GM18909 (cell line): ENCODE results near the gene SDHAF4.
"Not testable (repeated sequence)": the region's sequence is repeated elsewhere in the genome, so short reads cannot be mapped to it uniquely, and the experiment has no call there.

ENCODE experiments used
- ATAC-seq: cut with Tn5 transposase; IDR thresholded peaks from one replicate; pipeline ENCODE4 v1.9.1; 2021; ENCODE audit warnings: mild to moderate bottlenecking; ENCODE audit not compliant: unreplicated experiment, poor library complexity

SDHAF4 gene

DNA sequence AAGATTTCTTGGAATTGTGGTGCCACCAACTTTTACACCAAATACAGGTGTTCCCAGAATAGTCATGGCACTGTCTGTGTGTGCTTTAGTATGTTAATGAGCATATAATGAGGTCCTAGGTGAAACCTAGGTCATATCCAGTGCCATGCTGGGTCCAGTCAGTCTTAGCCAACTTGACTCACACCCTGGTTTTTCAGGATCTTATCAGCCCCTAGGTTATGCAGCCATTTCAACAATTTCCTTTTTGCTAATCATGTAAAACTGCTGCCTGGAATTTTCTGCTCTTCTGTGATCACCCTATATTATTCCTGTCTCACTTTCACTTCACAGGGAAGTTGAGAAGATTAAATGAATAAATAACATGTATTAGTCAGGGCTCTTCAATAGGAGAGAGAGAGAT is 23.7 kb downstream of the SDHAF4 start:
- ATAC-seq: no peak

DNA sequence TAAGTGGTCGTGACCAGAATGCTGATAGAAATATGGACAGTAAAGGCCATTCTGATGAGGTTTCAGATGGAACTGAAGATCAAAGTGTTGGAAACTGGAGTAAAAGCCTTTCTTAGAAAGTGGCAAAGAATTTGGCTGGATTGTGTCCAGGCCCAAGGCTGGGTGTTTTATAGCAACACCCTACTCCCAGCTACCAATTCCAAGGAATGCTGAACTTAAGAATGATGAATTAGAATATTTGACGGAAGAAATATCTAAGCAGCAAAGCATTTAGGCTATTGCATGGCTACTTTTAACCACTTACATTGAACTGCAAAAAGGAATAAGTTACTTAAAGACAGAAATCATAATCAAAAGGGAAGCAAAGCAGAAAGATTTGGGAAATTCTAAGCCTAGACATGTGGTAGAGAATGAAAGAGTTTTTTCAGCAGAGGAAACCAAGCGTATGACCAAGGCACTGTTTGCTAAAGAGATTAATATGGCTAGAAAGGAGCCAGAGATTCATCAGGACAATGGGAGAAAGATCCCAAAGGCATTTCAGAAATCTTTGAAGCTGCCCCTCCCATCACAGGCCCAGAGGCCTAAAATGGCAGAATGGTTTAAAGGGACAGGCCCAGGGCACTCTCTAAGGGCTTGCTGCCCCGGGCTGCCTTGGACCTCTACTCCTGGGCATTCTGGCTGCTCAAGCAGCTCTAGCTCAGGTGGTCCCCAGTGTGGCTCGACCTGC is 25.8 kb downstream of the SDHAF4 start:
- ATAC-seq: no peak

DNA sequence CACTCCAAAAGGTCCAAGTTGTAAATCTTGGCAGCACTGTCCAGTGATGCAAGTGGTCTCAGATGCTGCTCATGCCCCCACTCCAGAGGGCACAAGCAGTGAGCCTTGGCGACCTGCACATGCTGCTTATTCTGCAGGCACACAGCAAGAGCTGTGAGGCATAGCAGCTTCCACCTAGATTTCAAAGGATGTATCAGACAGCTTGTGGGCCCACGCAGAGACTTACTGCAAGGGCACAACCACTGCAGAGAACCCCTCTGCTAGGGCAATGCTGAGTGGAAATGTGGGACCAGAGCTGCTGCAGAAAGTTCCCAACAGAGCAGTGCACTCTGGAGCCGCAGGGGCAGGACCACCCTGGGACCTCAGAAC is 26.4 kb downstream of the SDHAF4 start:
- ATAC-seq: no peak

DNA sequence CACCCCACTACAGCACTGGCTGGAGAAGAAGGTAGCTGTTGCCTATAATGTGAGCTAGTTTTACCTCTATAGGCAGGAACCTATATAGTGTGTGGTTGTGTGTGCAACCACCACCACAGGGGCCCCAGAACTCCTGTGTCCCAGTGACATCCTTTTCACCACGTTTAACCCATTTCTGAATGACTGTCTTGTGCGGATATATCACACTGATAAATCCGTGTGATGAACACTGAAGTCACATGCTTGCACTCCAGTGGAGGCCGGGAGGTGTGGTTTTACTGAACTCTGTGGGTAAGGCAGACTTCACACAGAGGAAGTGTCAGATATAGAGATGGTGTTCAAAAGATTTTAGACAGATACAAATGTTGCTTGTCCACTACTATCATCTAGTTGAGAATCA is 32.5 kb downstream of the SDHAF4 start:
- ATAC-seq: no peak

DNA sequence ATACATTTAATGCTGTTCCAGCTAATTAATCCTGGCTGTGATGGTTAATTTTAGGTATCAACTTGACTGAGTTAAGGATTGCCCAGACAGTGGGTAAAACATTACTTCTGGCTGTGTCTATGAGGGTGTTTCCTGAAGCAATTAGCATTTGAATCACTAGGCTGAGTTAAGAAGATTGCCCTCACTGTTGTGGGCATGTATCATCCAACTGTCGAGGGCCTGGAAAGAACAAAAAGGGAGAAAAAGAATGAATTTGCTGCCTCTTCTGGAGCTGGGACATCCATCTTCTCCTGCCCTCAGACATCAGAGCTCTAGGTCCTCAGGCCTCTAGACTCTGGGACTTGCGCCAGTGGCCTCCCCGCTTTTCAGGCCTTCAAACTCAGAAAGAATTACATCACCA is 34.3 kb downstream of the SDHAF4 start:
- no peak for ATAC-seq

DNA sequence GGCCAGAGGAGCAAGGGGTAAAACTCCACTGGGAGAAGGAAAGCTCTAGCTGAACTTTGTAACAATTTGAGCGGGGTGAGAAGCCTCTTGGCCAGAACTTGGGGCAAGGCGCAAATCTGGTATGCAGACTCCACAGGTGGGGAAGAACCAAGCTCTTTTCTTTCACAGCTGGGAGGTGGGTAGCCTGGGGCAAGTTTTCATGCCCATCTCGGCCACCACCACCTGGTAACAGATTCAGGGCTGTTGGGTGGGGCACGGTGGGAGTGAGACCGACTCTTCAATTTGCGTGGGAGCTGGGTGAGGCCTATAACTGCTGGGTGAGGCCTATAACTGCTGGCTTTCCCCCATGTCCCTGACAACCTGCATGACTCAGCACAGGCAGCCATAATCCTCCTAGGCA is 37.5 kb downstream of the SDHAF4 start:
- ATAC-seq: no peak

DNA sequence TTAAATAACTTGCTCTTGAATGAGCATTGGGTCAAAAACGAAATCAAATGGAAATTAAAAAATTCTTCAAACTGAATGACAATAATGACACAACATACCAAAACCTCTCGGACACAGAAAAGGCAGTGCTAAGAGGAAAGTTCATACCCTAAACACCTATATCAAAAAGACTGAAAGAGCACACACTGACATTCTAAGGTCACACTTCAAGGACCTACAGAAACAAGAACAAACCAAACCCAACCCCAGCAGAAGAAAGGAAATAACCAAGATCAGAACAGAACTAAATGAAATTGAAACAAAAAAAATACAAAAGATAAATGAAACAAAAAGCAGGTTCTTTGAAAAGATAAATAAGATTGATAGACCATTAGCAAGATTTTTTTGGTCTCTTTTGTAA is 40.6 kb downstream of the SDHAF4 start:
- not testable (repeated sequence) for ATAC-seq

DNA sequence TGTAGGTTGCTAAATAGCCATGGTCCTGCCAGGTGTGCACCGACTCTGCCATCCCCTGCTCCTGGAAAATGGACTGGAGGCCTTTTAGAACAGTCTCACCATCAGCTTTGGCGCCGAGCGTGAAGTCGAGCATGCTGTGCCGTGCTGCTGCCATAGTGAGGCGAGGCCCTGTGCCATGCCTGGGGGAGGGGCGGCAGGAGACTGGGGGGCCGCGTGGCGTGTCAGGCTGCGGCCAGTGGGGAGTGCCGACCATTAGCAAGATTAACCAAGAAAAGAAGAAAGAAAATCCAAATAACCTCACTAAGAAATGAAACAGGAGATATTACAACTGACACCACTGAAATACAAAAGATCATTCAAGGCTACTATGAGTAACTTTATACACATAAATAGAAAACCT is 42.5 kb downstream of the SDHAF4 start:
- ATAC-seq: not testable (repeated sequence)

DNA sequence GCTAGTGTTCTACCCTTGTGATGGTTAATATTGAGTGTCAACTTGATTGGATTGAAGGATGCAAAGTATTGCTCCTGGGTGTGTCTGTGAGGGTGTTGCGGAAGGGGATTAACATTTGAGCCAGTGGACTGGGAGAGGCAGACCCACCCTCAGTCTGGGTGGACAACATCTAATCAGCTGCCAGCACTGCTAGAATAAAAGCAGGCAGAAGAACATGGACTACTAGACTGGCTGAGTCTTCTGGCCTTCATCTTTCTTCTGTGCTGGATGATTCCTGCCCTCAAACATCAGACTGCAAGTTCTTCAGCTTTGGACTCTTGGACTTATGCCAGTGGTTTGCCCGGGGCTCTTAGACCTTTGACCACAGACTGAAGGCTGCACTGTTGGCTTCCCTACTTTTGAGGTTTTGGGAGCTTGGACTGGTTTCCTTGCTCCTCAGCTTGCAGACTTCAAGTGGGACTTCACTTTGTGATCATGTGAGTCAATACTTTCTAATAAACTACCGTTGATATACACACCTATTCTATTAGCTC is 50.1 kb downstream of the SDHAF4 start:
- no peak for ATAC-seq

DNA sequence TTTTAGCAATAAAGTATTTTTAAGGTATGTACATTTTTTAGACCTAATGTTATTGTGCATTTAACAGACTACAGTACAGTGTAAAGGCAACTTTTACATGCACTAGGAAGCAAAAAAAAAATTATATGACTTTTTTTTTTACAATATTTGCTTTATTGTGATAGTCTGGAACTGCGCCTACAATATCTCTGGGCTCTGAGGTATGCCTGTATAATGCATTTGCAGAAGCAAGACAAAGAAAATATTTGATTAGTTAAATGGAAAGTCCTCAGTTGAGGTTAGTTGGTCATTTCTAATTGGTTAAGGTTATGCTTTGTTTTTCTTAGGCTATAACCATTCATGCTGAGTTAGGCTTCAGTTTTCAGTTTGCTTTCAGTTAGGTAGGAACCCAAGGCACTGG is 54.0 kb downstream of the SDHAF4 start:
- ATAC-seq: no peak

DNA sequence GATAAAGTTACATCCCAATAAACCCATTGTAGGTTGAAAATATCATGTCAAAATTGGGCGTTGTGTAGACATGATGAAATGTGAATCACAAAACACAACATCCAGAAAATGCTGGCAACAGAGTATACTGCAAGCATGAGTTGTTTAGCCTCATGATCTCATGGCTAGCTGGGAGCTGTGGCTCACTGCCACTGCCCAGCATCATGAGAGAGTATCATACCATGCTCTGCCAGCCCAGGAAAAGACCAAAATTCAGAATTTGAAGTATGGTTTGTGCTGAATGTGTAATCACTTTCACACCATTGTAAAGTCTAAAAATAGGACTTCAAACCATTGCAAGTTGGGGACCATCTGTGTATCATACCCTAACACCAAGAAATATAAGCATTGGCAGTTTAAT is 55.7 kb downstream of the SDHAF4 start:
- ATAC-seq: no peak

DNA sequence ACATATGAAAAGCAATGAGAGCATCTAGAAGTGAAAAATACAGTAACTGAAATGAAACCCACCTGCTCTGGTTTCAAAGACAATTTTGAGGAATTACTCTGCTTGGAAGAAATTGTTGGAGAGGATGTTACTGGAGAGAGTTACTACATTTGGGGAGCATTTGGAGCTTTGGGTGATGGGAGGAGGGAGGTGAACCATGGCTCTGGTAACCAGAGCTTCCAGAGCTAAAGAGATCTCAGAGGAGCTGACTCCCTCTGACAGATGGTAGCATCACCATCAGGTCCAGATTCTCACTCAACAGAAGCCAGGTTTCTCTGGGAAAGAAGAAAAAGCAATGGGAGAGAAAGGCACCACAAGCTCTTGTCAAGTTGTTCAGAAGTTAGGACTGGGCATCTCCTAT is 58.7 kb downstream of the SDHAF4 start:
- no peak for ATAC-seq

DNA sequence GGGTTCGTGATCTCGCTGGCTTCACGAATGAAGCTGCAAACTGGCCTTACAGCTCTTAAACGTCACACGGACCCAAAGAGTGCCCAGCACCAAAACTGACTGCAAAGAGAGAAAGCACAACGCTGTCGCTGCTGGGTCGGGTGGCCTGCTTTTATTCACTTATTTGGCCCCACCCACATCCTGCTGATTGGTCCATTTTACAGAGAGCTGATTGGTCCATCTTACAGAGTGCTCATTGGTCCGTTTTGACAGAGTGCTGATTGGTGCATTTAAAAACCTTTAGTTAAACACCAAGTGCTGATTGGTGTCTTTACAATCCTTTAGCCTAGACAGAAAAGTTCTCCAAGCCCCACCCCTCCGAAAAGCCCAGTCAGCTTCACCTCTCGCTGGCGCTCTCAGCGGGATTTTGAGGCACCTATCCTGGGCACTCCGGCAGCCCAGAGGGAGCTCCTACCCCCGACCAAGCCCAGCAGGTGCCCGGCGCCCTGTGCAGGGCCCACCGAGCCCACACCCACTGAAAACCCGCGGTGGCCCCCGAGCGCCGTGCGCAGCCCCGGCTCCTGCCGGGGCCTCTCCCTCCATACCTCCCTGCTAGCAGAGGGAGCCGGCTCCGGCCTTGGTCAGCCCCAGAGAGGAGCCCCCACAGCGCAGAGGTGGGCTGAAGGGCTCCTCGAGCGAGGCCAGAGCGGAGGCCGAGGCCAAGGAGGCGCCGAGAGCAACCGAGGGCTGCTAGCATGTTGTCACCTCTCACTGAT is 60.9 kb downstream of the SDHAF4 start:
- ATAC-seq: no peak

DNA sequence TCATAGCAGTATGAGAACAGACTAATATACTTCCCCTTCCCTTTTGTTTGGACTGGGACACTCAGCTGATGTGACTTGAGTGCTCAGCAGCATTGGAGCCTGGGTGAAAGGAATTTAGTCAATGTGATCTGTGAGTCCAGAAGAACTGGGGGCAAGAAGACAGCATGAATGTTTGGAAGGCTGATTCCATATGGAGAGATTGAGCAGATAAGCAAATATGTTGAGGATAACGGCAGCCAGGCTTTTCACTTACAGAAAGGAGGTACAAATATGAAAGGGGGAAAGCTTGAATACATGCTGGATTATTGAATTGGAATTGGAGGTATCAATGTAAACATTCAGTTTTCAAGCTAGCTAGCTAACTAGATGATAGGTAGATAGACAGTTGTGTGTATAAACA is 63.2 kb downstream of the SDHAF4 start:
- ATAC-seq: no peak

DNA sequence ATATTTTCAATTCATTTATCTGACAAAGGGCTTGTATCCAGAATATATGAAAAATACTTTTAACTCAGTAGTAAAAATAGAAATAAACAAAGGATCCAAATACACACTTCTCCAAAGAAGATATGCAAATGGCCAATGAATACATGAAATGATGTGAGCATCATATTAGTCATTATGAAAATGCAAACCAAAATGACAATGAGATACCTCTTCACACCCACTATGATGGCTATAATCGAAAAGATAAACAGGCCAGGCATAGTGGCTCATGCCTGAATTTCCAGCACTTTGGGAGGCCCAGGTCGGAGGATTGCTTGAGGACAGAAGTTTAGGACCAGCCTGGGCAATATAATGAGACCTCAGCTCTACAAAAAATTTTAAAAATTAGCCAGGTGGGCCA is 67.1 kb downstream of the SDHAF4 start:
- no peak for ATAC-seq

DNA sequence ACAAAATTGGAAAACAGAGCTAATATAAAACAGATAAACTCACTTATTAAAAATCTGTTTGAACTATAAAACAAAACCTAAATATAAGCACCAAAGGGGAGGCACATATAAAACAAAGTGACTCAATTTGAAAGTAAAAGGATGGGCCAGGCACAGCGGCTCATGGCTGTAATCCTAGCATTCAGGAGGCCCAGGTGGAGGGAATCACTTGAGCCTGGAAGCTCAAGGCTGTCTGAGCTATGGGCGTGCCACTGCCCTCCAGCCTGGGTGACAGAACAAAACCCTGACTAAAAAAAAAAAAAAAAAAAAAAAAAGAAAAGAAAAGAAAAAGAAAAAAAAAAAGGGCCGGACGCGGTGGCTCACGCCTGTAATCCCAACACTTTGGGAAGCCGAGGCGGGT is 69.9 kb downstream of the SDHAF4 start:
- ATAC-seq: no peak

DNA sequence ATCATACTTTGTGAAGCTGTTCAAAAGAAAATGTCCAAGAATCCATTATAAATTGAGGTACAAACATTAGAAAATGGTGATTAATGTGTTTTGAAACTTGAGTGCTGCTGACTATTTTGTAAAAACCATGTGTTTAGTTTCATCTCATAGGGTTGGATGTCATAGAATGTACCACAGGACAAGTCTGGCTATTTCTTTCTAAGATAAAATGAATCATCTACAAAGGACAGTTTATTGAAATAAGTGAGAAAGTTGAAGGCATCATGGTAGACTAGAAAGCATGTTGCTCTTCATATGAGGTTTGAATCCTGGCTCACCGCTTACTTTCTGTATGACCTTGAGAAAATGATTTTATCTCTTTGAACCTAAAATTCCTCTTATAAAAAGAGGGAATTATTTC is 71.7 kb downstream of the SDHAF4 start:
- ATAC-seq: no peak
